Lung (tissue), 12 donors: Measurements from ENCODE around the gene YY1. TPM values are rescaled to one million over a fixed set of nuclear protein-coding genes. Genes with fewer than 3 reads are reported as not detected.
A peak's percentile ranks its signal among the peaks of the same experiment; 100 is the strongest.
"Not testable (repeated sequence)": the region's sequence is repeated elsewhere in the genome, so short reads cannot be mapped to it uniquely, and the experiment has no call there.

Experiments used
- ATAC-seq: fragments of 200-7000 bp; cut with Tn5 transposase; one replicate; pipeline ENCODE4 v1.9.1; 2020; ENCODE audit warnings: moderate number of reproducible peaks; ENCODE audit not compliant: insufficient read depth, low FRiP score
- DNase-seq, 3 donors: peaks; one replicate each; pipeline ENCODE4 v3.0.0-alpha.2; 2013 to 2017
- H3K27ac ChIP-seq, 2 donors: one replicate each; pipeline ENCODE4 v1.5.1; 2013; ENCODE audit warnings: mild to moderate bottlenecking in 2 of 2, moderate library complexity in 2 of 2, control low read depth in 1 of 2, inconsistent platforms in 1 of 2, low read depth in 1 of 2, low read length in 1 of 2
- H3K27me3 ChIP-seq, 3 donors: one replicate each; pipeline ENCODE4 v1.5.1; 2013; ENCODE audit warnings: low read length in 2 of 3; ENCODE audit not compliant: control insufficient read depth in 3 of 3, insufficient read depth in 3 of 3
- H3K36me3 ChIP-seq, 4 donors: one replicate each; pipeline ENCODE4 v1.5.1; 2013; ENCODE audit warnings: low read length in 4 of 4, mild to moderate bottlenecking in 1 of 4, moderate library complexity in 1 of 4; ENCODE audit not compliant: control insufficient read depth in 4 of 4, insufficient read depth in 4 of 4
- H3K4me1 ChIP-seq, 5 donors: one replicate each; pipeline ENCODE4 v1.5.1; 2013; ENCODE audit warnings: low read length in 5 of 5, mild to moderate bottlenecking in 2 of 5, moderate library complexity in 1 of 5; ENCODE audit not compliant: control insufficient read depth in 5 of 5, insufficient read depth in 5 of 5
- H3K4me3 ChIP-seq: one replicate; pipeline ENCODE4 v1.5.1; 2013; ENCODE audit warnings: mild to moderate bottlenecking, control low read depth, moderate library complexity
- H3K9ac ChIP-seq, 2 donors: one replicate each; pipeline ENCODE4 v1.5.1; 2013; ENCODE audit warnings: low read length in 2 of 2, control low read depth in 1 of 2; ENCODE audit not compliant: insufficient read depth in 1 of 2
- H3K9me3 ChIP-seq, 4 donors: one replicate each; pipeline ENCODE4 v1.5.1; 2013; ENCODE audit warnings: low read length in 3 of 4, mild to moderate bottlenecking in 1 of 4, moderate library complexity in 1 of 4; ENCODE audit not compliant: control insufficient read depth in 4 of 4, insufficient read depth in 3 of 4
- WGBS, 2 donors: extraction: QIAGEN DNeasy Blood & Tissue Kit; methylation state at CpG; one replicate each; pipeline ENCODE4 v1.1.7; 2013; 5-methylcytosine and 5-hydroxymethylcytosine counted together
- polyA plus RNA-seq, 2 donors: library from polyadenylated mRNA; stranded (reverse); fragments of 200-250 nt; gene quantifications; one replicate each; pipeline ENCODE4 v1.2.1, GENCODE V29; 2013
- total RNA-seq, 2 donors: library from RNA; depleted of rRNA in 1 of 2; stranded (reverse); fragments of >200 nt in 1 of 2; gene quantifications; one replicate each; pipeline ENCODE4 v1.2.1, GENCODE V29; 2014 to 2021
- TF ChIP-seq, protein P1 (sequence below): IDR thresholded peaks from 2 replicates; pipeline ENCODE4 v1.5.1; 2012; ENCODE audit warnings: mild to moderate bottlenecking; ENCODE audit errors: control extremely low read depth, extremely low read depth
- donor health status: control.
- donor health status: control.
- donor health status: Bipolar disorder and iron deficiency.
- donor health status: healthy.
- donor health status: DM: yes; HTN: yes; CAD: no.

YY1 gene
- total and polyA plus RNA-seq, 4 donors: 22.9 to 62.9 (median 34.6) TPM

GRCh38 chr14:100203146-100203545 lies 35.8 kb upstream of the YY1 start:
- TF ChIP-seq, protein P1, sequence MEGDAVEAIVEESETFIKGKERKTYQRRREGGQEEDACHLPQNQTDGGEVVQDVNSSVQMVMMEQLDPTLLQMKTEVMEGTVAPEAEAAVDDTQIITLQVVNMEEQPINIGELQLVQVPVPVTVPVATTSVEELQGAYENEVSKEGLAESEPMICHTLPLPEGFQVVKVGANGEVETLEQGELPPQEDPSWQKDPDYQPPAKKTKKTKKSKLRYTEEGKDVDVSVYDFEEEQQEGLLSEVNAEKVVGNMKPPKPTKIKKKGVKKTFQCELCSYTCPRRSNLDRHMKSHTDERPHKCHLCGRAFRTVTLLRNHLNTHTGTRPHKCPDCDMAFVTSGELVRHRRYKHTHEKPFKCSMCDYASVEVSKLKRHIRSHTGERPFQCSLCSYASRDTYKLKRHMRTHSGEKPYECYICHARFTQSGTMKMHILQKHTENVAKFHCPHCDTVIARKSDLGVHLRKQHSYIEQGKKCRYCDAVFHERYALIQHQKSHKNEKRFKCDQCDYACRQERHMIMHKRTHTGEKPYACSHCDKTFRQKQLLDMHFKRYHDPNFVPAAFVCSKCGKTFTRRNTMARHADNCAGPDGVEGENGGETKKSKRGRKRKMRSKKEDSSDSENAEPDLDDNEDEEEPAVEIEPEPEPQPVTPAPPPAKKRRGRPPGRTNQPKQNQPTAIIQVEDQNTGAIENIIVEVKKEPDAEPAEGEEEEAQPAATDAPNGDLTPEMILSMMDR: no peak
- Histone ChIP-seq H3K36me3 (no peaks in the 10 kb centered on the region), H3K9ac (no peak overlapping the region), H3K4me3 (no peak overlapping the region), H3K4me1 (peaks cover 0 to 2% (median 0%) of the 10 kb centered on the region in 5 donors), H3K27ac (no peak overlapping the region), H3K9me3 (no peaks in the 10 kb centered on the region), H3K27me3 (no peaks in the 10 kb centered on the region)
- 97 to 98% methylated on average over 4 of the region's 4 CpGs for WGBS, 2 donors
- DNase-seq (no peak), ATAC-seq (no peak)

GRCh38 chr14:100203962-100204834 lies 34.7 kb upstream of the YY1 start:
- ATAC-seq (peak; percentile 24), DNase-seq (peak in 2 of 3 donors; percentile 20 to 47)
- WGBS, 2 donors: 57 to 79% methylated on average over 4 of the region's 4 CpGs
- H3K36me3 ChIP-seq: no peaks in the 10 kb centered on the region
- H3K4me3 ChIP-seq: no peak overlapping the region
- no peaks in the 10 kb centered on the region for H3K9me3 ChIP-seq
- peak overlapping the region in 1 of 2 donors; percentile 51 for H3K27ac ChIP-seq
- H3K4me1 ChIP-seq: peaks cover 0 to 2% (median 0%) of the 10 kb centered on the region in 5 donors
- H3K27me3 ChIP-seq: no peaks in the 10 kb centered on the region
- TF ChIP-seq, protein P1: no peak
- no peak overlapping the region for H3K9ac ChIP-seq

DNA sequence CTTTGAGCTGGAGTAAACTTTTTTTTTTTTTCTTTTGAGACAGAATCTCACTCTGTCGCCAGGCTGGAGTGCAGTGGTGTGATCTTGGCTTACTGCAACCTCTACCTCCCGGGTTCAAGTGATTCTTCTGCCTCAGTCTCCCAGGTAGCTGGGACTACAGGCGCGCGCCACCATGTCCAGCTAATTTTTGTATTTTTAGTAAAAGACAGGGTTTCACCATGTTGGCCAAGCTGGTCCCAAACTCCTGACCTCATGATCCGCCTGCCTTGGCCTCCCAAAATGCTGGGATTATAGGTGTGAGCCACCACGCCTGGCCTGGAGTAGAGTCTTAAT lies 34.1 kb upstream of the YY1 start:
- not testable (repeated sequence) for H3K27ac ChIP-seq, H3K9ac ChIP-seq, H3K4me1 ChIP-seq, ATAC-seq, H3K4me3 ChIP-seq, H3K36me3 ChIP-seq, H3K9me3 ChIP-seq, DNase-seq, H3K27me3 ChIP-seq
- 87 to 90% methylated on average over 7 of the region's 7 CpGs for WGBS, 2 donors

DNA sequence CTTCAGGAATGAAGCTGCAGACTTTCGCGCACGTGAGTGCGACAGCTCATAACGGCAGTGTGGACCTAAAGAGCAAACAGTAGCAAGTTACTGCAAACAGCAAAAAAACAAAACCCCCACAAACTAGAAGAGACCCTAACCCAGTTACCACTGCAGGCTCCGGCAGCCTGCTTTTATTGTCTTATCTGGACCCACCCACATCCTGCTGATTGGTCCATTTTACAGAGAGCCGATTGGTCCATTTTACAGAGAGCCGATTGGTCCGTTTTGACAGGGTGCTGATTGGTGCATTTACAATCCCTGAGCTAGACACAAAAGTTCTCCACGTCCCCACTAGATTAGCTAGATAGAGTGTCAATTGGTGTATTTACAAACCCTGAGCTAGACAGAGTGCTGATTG lies 31.4 kb upstream of the YY1 start:
- not testable (repeated sequence) for H3K36me3 ChIP-seq, H3K9ac ChIP-seq, H3K27me3 ChIP-seq, H3K4me1 ChIP-seq, H3K4me3 ChIP-seq, H3K27ac ChIP-seq, DNase-seq, ATAC-seq, H3K9me3 ChIP-seq
- 94 to 97% methylated on average over 10 of the region's 10 CpGs for WGBS, 2 donors

DNA sequence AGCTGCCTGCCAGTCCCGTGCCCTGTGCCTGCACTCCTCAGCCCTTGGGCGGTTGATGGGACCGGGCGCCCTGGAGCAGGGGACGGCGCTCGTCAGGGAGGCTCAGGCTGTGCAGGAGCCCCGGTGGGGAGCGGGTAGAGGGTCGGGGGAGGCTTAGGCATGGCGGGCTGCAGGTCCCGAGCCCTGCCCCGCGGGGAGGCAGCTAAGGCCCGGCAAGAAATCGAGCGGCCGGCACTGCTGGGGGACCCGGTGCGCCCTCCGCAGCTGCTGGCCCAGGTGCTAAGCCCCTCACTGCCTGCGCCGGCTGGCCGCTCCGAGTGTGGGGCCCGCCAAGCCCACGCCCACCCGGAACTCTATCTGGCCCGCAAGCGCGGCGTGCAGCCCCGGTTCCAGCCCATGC lies 30.8 kb upstream of the YY1 start:
- H3K4me3 ChIP-seq, H3K36me3 ChIP-seq, H3K9ac ChIP-seq, H3K27me3 ChIP-seq, H3K4me1 ChIP-seq, ATAC-seq, H3K9me3 ChIP-seq, DNase-seq, H3K27ac ChIP-seq: not testable (repeated sequence)
- WGBS, 2 donors: 98% methylated on average over 22 to 33 of the region's 33 CpGs
